COLO668 (cell line): Measurements from ENCODE around the gene DKK3.
"Not testable (repeated sequence)": the region's sequence is repeated elsewhere in the genome, so short reads cannot be mapped to it uniquely, and the experiment has no call there.

Source experiments
- DNase-seq: peaks from one replicate; lab custom pipeline; 2025; ENCODE audit not compliant: unreplicated experiment; lab: John Stamatoyannopoulos, UW

Gene DKK3

DNA sequence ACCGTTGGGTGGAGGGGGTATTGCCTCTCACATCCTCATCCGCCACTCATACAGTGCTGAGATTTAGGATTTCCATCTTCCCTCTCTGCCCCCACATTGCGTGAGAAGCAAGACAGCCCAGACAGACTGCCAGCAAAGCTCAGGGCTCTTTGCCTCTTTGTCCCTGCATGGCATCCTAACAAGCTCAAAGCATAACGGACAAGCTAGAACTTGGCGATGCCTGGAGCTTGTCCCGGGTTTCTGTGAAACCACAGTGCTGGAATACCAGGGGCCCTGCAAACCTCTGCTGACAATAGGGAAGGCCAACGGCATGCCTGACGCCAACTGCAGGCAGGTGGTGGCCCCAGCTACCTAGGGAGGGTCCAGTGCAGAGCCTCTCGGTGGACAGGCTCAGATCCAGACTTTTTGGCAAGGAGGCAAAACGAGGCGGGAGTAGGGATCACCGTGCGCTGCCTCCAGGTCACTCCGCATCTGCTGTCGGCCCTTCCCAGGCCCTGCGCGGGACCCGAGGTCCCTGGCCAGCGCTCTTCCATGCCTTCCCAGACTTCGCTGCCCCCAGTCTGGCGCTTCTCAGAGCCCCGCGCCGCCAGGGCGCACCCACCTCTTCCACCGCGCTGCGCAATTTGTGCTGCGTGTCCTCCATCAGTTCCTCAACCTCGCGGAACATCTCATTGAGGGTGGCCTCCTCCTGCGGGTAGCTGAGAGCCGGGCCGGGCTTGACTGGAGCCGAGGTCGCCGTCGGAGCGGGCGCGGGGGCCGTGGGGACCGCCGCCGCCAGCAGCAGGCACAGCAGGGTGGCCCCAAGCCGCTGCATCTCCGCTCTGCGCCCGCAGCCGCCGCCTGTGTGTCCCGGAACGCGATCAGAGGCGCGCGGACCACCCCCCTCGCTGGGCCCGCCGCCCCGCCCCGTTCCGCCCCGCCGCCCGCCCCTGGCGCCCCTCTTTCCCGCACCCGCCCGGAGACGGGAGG is at the start of gene DKK3:
DKK3 (minus strand) TSS at position 858 of the 969 bp plus-strand sequence; CDS start at position 814, 44 bp downstream.
- DNase-seq = peak; percentile 24

- DNase-seq = no peak
These were observed 49.0 kb upstream of the DKK3 start for GRCh38 chr11:12057299-12057980.

DNA sequence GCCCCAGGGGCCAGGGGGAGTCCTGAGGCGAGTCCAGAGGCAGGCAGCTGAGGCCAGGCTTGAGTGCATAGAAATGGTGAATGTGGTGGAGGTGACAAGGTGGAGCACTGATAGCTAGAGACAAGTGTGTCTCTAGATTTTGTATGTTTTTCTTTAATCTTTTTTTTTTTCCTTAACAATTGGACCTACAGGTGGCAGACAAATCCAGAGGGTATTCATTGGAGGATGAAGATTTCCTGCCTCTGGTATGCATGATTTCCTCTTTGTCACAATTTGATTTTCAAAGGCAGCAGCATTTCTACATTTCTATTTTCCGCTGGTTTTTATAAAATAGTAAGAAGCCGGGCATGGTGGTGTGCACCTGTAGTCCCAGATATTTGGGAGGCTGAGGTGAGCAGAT is 47.7 kb upstream of the DKK3 start:
- DNase-seq = no peak

- no peak for DNase-seq
These were observed 45.4 kb upstream of the DKK3 start for GRCh38 chr11:12053606-12054361.

DNA sequence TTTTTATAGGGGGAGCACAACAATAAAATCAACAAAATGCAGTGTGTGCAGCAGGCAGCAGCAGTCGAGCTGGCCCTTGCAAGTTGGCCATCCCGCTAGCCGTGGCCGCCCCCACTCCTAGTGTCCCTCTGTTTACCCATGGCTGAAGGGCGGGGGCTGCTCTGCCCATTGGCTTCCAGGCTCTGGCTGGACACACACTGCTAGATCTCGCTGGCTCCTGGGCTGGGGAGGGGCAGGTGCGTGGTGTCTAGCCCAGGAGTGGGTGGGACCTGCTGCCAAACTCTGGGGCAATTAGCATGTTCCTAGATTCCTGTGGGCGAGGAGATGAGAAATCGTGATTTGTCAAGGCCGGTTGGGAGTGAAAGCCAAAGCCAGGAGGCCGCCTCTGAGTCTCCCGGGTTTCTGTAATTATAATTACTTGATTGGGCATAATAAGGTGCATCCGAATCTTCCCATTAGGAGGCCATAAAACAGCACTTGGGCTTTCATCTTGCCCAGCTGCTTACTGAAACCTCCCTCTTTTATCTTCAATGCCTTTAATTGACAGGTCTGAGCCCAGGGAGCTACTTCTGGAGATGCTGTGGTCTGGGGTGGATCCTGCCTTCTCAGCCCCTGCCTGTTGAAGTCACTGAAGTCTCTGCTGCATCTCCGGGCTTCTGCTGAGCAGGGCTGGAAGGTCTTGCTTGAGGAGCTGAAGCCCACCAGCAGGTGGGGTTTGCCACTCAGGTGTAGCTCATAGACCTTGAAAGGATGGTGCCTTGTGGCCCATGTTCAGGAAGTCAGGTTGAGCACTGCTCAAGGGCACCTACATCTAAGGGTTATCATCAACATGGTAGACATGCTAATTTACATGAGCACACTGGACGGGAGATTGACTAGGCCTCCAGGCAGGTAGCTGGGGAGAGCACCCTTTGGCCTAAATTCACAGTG is 44.5 kb upstream of the DKK3 start:
- DNase-seq = peak; percentile 16

GRCh38 chr11:12051287-12051662 is 42.8 kb upstream of the DKK3 start:
- peak; percentile 8 for DNase-seq

- no peak for DNase-seq
These were observed 42.3 kb upstream of the DKK3 start for GRCh38 chr11:12050470-12051286.

DNA sequence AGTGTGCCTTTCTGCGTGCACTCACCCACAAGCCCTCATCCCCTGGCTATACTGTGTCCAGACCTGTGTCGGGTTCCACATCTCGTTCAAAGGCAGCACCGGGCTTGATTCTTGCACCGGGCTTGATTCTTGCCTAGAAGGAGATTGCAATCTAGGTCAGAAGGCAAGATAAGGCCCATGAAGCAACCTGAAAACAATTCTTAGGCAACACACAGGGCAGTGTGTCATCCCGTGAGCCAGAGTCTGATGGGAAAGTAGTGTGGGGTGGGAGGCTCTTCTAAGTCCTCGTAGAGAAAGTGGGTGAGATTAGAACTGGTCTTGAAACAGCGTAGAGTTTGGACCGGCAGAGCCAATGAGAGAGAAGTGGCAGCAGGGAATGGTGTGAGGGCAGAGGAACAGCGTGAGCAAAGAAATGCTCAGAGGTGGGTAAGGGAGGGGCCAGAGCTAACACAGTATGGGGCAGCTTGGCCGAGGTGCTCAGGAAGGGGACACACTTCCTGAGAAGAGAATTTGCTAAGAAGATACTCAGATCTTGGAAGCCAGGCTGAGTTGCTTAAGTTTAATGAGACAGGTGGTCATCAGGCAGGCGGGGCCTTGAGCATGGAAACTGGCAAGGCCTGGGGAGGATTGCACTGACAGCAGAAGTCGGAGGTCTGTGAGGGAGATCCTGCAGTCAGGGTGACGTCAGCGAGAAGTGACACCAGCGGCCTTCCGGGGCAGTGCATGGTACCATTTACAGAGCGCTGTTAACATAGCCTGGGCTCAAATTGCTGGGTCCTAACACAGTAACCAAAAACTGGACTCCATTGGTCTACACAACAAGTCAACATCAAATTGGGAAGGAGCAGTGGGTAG is 40.7 kb upstream of the DKK3 start:
- DNase-seq = no peak

GRCh38 chr11:12046636-12047236 is 38.3 kb upstream of the DKK3 start:
- DNase-seq = no peak

- DNase-seq = no peak
These were observed 37.6 kb upstream of the DKK3 start for GRCh38 chr11:12045914-12046635.

- DNase-seq = no peak
These were observed 36.4 kb upstream of the DKK3 start for GRCh38 chr11:12044799-12045198.

DNA sequence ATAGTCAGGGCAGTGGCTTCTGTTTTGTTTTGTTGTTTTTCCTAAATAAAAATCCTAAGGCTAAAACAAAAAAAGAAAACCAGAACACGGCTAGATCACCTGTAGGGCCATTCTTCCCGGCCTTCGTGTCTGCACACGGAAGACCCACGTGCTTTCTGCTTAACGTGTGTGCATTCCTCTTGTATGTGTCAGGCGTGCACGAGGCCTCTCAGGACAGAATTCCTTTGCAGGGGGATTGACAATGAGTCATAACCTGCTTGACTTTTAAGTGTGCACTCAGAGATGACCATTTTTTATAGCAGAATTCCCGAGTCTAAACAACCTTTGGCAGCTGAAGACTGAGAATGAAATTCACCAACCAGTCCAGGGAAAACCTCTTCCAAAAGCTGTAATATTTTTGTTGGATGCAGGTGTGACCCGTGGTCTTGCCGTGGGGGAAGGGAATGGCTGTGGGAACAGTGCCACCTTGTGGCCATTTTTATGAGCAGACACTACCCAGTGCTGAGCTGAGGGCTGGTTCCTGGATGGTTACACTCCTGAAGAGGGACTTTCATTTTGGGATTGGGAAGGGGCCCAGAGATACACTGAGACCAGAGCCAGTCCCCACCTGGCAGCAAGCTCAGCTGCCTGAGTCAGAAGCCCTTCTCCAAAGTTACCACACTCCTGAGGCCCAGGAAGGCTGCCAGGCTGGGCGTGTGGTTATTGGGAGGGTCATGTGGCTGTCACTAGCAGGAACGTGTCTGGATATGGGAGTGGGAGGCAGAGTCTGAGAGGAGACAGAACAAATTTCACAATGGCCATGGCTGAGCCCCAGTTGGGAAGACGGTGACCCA is 35.7 kb upstream of the DKK3 start:
- DNase-seq = peak; percentile 69

DNA sequence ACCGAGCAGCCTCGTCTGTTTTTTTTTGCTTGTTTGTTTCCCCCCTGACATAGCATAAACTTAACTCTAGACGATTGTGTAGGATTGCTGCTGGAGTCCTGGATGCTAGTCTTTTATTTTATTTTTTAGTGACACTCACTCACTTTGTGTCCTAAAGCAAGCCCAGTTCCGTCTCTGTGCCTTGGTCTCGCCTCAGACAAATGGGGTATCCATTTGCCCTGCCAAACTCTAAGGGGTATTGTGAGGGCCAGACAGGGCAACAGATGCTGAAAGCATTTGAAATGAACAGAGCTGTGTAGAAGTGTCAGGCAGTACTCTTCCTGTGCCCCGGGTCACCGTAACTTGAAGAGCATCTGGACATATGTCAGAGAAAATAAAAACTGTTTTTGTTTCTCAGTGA is 34.8 kb upstream of the DKK3 start:
- no peak for DNase-seq

DNA sequence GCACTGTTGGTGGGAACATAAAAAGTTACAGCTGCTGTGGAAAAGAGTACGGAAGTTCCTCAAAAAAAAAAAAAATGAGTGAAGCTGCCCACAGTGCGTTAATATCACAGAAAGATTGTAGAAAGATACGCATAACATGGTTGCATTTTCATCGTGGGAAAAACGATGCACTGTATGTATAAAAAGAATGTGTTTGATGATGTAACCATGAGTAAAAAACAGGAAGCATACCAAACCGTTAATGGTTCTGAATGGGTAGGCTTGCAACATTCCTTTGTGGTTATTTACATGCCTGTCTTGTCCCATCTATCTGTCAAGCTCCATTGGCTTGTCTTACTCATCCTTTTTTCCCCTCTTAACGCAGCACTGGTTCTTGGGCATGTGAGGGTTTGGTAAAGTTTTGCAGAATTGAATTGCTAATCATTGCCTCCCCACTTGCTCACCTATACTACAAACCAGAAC is 33.8 kb upstream of the DKK3 start:
- no peak for DNase-seq

DNA sequence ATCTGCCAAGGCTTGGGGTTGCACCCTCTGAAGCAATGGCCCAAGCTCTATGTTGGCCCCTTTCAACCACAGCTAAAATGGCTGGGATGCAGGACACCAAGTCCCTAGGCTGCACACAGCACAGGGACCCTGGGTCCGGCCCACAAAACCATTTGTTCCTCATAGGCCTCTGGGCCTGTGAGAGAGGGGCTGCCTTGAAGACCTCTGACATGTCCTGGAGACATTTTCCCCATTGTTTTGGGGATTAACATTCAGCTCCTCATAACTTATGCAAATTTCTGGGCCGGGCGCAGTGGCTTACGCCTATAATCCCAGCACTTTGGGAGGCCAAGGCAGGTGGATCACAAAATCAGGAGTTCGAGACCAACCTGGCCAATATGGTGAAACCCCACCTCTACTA is 32.3 kb upstream of the DKK3 start:
- DNase-seq = not testable (repeated sequence)

GRCh38 chr11:12032968-12033367 is 24.5 kb upstream of the DKK3 start:
- DNase-seq = no peak
